Fibroblast of lung (primary cell): Measurements from ENCODE around the gene FIBCD1.

Experiments used
- EZH2 ChIP-seq: IDR thresholded peaks from 2 replicates; pipeline ENCODE4 v1.5.1; 2012; ENCODE audit warnings: low read length, control low read depth, mild to moderate bottlenecking; ENCODE audit errors: missing control alignments
- TF ChIP-seq, protein P1 (sequence below), 2 donors: IDR thresholded peaks in 1 of 2; conservative IDR thresholded peaks in 1 of 2; 1 replicate in 1 of 2; 2 replicates in 1 of 2; pipeline ENCODE4 v1.5.1; 2011 to 2012; ENCODE audit warnings: low read length in 2 of 2, control low read depth in 1 of 2, inconsistent platforms in 1 of 2, low read depth in 1 of 2, mild to moderate bottlenecking in 1 of 2

DNA sequence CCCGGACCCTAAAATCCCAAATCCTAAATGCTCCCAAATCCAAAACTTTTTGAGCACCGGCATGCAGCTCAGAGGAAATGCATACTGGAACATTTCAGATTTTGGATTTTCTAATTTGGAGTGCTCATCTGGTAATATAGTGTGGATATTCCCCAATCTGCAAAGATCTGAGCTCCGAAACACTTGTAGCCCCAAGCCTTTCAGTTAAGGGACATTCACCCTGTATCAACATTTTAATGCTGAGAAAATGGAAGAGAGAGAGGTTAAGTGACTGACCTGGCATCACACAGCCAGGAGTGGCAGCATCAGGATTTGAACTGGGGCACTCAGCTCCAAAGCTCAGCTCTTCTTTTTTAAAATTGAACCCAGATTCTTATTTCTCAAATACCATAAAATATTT, 73.1 kb downstream of the FIBCD1 start:
- TF ChIP-seq, protein P1, sequence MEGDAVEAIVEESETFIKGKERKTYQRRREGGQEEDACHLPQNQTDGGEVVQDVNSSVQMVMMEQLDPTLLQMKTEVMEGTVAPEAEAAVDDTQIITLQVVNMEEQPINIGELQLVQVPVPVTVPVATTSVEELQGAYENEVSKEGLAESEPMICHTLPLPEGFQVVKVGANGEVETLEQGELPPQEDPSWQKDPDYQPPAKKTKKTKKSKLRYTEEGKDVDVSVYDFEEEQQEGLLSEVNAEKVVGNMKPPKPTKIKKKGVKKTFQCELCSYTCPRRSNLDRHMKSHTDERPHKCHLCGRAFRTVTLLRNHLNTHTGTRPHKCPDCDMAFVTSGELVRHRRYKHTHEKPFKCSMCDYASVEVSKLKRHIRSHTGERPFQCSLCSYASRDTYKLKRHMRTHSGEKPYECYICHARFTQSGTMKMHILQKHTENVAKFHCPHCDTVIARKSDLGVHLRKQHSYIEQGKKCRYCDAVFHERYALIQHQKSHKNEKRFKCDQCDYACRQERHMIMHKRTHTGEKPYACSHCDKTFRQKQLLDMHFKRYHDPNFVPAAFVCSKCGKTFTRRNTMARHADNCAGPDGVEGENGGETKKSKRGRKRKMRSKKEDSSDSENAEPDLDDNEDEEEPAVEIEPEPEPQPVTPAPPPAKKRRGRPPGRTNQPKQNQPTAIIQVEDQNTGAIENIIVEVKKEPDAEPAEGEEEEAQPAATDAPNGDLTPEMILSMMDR (conservative IDR thresholded peaks at IDR 0.05 in 1 of 2, IDR thresholded peaks at IDR 0.05 in 1 of 2; ENCODE audit: low read depth in 1 of 2, low read length in 2 of 2) = no peak
- TF ChIP-seq EZH2 = no peak
